ENCODE data around the gene C1QTNF5. TPM values are rescaled to one million over a fixed set of nuclear protein-coding genes. Genes with fewer than 3 reads are reported as not detected.

The C1QTNF5 gene
- total and polyA plus RNA-seq, 2 of the 8 experiments (the other 6 are each of a cell fraction or from before 2014, with no cell fraction given), result 2.2 to 2.7 TPM

DNA sequence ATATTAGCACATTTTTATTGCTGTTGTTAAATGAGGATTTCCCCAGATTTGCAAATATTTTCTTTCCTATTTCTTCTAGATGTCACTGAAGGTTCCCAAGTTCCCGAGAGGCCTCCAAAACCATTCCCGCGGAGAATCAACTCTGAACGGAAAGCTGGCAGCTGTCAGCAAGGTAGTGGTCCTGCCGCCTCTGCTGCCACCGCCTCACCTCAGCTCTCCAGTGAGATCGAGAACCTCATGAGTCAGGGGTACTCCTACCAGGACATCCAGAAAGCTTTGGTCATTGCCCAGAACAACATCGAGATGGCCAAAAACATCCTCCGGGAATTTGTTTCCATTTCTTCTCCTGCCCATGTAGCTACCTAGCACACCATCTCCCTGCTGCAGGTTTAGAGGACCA lies 41.3 kb downstream of the C1QTNF5 start (continued):
- TF ChIP-seq CBX8 (IDR thresholded peaks at IDR 0.05; ENCODE audit: borderline replicate concordance, low read depth, low read length) (no peak), SP1 (IDR thresholded peaks at IDR 0.05; ENCODE audit: low read depth, low read length) (no peak), EP300 (IDR thresholded peaks at IDR 0.05; ENCODE audit: borderline replicate concordance in 1 of 2, low read depth in 2 of 2, low read length in 2 of 2) (no peak), JUN (IDR thresholded peaks at IDR 0.05; ENCODE audit: low read depth, low read length) (no peak), BCL11A (IDR thresholded peaks at IDR 0.05; ENCODE audit: low read depth in 2 of 2, low read length in 2 of 2) (no peak), CBX5 (IDR thresholded peaks at IDR 0.05; ENCODE audit: low read depth, low read length) (no peak), ZNF274 (IDR thresholded peaks at IDR 0.05; ENCODE audit: borderline replicate concordance, extremely low read depth, low read length) (no peak), EZH2 (IDR thresholded peaks at IDR 0.05; ENCODE audit: low read depth, low read length, severe bottlenecking) (no peak)
- TF ChIP-seq, protein P1, sequence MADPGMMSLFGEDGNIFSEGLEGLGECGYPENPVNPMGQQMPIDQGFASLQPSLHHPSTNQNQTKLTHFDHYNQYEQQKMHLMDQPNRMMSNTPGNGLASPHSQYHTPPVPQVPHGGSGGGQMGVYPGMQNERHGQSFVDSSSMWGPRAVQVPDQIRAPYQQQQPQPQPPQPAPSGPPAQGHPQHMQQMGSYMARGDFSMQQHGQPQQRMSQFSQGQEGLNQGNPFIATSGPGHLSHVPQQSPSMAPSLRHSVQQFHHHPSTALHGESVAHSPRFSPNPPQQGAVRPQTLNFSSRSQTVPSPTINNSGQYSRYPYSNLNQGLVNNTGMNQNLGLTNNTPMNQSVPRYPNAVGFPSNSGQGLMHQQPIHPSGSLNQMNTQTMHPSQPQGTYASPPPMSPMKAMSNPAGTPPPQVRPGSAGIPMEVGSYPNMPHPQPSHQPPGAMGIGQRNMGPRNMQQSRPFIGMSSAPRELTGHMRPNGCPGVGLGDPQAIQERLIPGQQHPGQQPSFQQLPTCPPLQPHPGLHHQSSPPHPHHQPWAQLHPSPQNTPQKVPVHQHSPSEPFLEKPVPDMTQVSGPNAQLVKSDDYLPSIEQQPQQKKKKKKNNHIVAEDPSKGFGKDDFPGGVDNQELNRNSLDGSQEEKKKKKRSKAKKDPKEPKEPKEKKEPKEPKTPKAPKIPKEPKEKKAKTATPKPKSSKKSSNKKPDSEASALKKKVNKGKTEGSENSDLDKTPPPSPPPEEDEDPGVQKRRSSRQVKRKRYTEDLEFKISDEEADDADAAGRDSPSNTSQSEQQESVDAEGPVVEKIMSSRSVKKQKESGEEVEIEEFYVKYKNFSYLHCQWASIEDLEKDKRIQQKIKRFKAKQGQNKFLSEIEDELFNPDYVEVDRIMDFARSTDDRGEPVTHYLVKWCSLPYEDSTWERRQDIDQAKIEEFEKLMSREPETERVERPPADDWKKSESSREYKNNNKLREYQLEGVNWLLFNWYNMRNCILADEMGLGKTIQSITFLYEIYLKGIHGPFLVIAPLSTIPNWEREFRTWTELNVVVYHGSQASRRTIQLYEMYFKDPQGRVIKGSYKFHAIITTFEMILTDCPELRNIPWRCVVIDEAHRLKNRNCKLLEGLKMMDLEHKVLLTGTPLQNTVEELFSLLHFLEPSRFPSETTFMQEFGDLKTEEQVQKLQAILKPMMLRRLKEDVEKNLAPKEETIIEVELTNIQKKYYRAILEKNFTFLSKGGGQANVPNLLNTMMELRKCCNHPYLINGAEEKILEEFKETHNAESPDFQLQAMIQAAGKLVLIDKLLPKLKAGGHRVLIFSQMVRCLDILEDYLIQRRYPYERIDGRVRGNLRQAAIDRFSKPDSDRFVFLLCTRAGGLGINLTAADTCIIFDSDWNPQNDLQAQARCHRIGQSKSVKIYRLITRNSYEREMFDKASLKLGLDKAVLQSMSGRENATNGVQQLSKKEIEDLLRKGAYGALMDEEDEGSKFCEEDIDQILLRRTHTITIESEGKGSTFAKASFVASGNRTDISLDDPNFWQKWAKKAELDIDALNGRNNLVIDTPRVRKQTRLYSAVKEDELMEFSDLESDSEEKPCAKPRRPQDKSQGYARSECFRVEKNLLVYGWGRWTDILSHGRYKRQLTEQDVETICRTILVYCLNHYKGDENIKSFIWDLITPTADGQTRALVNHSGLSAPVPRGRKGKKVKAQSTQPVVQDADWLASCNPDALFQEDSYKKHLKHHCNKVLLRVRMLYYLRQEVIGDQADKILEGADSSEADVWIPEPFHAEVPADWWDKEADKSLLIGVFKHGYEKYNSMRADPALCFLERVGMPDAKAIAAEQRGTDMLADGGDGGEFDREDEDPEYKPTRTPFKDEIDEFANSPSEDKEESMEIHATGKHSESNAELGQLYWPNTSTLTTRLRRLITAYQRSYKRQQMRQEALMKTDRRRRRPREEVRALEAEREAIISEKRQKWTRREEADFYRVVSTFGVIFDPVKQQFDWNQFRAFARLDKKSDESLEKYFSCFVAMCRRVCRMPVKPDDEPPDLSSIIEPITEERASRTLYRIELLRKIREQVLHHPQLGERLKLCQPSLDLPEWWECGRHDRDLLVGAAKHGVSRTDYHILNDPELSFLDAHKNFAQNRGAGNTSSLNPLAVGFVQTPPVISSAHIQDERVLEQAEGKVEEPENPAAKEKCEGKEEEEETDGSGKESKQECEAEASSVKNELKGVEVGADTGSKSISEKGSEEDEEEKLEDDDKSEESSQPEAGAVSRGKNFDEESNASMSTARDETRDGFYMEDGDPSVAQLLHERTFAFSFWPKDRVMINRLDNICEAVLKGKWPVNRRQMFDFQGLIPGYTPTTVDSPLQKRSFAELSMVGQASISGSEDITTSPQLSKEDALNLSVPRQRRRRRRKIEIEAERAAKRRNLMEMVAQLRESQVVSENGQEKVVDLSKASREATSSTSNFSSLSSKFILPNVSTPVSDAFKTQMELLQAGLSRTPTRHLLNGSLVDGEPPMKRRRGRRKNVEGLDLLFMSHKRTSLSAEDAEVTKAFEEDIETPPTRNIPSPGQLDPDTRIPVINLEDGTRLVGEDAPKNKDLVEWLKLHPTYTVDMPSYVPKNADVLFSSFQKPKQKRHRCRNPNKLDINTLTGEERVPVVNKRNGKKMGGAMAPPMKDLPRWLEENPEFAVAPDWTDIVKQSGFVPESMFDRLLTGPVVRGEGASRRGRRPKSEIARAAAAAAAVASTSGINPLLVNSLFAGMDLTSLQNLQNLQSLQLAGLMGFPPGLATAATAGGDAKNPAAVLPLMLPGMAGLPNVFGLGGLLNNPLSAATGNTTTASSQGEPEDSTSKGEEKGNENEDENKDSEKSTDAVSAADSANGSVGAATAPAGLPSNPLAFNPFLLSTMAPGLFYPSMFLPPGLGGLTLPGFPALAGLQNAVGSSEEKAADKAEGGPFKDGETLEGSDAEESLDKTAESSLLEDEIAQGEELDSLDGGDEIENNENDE (IDR thresholded peaks at IDR 0.05; ENCODE audit: insufficient replicate concordance, low read length), result no peak

All from H1 (cell line).